HCEC 1CT (cell line): Measurements from ENCODE around the gene TESPA1.
"Not testable (repeated sequence)": the region's sequence is repeated elsewhere in the genome, so short reads cannot be mapped to it uniquely, and the experiment has no call there.

Experiments used
- DNase-seq: peaks from one replicate; pipeline ENCODE4 v3.0.0-alpha.2; 2017

TESPA1 gene

DNA sequence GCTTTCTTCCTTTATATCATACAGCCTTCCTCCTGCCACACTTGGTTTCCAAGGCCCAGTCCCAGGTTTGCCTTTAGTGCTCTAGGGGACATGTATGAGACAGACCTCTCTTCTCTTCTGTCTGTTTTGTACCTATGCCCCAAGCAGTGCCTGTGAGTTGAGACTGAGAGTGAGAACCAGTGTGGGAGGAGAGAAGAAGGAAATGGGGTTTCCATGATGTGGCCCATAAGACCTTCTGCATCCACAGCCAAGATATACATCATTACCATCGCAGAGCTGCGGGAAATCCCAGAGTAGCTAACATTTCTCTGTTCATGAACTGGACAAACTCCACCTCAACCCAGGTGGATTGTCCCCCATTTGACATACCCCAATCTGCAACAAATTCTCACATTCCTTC, 2.8 kb downstream of the TESPA1 start:
- DNase-seq = no peak

DNA sequence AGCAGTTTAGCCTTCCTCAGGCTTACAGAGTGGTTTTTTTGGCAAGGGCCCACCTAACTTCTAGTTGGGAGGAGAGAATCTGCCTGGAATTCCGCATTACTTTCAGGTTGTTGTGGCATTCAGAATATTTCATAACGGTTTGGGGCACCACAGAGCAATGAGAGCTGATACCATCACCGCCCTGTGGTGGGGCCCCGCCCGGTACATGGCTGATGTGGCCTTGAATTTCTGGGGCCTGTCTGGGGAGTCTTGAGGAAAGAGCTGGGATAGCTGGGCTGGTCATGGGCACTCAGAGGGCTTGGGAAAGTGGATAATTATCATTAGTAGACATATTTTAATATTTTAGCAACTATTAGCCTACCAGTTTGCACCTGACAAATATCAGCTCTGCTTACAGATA, 4.2 kb downstream of the TESPA1 start:
- no peak for DNase-seq

DNA sequence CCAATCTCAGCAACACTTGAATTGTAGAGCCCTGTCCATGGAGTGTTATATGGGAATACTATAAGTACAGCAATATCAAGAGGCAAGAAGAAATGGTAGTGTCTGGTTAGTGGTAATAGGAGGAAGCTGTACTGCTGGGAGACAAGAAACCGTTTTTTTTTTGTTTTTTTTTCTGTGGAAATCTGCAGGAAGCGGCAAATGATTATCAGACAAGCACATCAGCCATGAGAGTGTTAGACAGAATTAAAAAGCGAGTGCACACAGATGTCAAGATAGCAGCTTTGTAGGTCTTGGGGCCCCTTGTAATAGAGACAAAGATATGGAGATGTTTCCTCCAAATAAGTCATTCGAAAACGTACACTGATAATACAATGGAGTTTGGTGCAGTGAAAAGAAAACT, 6.7 kb downstream of the TESPA1 start:
- no peak for DNase-seq

DNA sequence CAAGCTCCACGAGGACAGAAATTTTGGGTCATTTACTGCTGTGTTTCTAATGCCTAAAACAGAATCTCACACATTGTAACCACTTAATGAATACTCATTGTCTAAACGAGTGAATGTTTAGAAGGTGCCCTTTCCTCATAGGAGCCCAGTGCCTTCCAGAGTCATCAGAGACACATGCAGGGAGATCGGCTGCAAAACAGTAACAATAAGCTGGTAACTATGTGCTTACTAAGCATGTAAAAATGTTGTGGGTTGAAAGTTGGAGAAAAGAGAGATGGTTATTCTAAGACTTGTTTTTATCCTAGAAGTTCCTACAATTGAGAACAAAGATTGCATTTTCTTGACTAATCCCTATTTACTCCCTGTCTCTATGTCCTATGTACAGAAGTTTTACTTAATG, 7.4 kb downstream of the TESPA1 start:
- DNase-seq = peak; percentile 65

DNA sequence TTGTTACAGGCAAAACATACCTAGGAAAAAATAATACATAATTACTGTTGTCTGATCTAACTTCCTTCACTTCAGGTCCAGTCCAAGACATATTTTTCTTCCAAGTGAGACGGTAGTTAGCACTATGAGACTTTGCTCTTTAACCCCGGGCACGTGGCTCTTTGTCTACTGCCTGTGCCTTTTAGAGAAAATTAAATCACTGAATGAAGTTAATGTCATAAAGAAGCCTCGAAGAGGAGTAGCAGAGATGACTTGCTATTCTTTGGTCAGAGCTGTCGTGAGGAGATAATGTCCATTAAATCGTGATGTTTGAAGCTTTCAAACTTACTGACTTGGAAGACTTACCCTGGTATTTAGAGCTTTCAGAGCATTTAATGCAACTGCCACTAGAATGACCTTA, 8.7 kb downstream of the TESPA1 start:
- no peak for DNase-seq

DNA sequence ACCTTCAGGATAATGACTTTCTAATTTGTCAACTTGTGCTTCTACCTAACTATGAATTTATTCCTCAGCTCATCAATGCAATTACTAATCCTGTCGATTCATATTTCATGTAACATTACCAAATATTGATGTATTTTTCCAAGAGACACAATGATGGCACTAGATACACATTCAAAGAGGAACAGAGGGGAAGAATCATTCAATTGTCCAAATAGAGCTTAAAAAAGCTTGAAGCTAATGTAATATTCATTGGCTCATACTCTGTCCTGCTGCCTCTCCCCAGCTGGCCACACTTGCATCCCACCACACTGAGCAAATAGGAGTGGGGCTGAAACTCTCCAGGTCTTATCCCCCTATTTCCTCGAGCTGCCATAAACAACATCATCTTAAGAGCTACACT, 9.3 kb downstream of the TESPA1 start:
- DNase-seq = no peak

DNA sequence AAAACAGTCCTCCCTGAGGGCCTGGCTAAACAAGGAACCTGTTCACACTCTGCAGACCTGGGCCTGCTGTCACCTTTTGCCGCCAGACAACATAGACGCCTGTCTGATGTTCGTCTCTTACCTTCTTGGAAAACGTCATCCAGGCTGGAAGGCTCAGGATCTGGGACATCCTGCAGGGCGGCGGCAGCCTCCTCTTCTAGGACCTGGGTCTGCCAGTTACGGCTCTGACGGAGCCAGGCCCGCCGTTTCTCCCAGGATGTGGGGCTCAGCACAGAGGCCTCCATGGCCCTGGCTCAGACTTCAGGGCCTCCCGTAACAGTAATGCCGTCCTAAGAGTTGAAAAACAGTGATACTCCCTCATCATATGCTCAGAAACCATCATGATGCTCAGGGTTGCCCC, 10.3 kb downstream of the TESPA1 start:
- DNase-seq = no peak

DNA sequence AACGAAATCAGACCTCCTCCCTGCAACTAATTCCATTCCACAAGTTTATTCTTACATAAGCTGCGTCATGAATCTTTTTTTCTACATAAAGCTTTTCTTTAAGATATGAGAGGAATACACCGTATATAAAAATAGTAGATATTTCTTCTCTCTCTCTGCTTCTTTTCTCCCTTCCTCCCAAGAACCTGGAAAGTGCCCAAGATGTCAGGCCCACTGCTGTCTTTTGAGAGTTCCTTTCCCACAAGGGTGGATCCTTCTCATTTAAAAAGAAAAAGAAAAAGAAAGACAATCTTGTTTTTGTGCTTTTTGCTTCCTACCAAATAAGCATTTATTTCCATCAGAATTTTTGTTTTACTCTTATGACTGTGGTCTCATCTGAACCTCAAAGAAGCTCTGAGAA, 11.0 kb downstream of the TESPA1 start:
- DNase-seq = no peak

DNA sequence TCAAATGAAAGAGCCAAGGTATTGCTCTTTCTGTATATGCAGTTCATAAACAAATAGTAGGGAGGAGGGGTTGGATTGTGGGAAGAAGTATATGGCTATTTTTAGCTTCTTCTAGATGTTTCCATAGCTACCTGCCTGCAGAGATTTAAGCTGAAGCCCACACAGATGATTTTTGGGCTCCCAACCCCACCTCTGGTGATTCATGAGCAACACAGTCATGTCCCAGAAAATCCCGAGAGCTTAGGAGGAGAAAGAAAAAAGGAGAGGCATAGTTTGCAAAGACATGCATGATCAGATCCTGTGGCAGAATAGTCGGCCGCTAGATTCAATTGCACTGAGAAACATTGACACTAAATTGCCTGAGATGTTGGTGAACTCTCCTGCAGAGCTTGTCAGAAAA, 13.8 kb downstream of the TESPA1 start:
- DNase-seq = no peak

DNA sequence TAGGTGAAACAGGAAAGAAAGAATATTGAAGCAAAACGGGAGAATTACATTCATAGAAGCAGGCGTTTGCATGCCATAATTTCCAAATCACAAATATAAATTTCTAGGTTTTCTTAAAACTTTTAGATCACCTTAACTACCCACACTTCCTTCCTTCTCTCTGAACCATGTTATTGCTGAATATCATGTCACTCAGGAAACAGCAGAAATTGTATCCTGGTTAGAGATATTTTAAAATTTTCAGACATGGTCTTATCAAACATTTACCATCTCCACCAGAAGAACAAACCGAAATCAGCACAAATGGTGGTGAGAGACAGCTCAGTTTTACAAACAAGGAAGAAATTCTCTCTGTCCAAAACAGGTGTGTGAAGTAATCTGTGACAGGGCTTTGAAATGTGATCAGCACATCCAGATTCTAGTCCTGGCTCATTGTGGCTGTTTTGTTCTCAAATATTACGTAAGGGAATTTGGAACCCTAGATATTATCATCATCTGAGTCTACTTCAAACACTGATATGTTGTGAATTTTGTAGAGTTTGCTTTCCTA, 16.3 kb downstream of the TESPA1 start:
- no peak for DNase-seq

DNA sequence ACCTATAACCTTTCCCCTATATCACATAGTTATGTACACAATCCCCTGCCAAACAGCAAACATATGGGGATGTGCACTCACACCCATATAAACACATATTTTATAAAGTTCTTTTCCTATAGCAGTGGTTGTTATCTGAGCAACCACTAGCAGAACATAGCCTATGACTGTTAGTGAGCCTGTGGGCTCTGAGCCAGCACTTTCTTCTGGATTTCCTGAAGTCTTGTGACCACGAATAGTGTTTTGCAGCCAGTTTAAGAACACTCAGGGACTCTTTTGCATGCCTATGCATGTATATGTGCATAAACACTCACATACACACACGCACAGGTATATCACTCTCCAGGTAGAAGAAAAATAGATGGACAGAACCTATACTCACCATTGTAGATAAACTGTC, 17.1 kb downstream of the TESPA1 start:
- DNase-seq = peak; percentile 12

DNA sequence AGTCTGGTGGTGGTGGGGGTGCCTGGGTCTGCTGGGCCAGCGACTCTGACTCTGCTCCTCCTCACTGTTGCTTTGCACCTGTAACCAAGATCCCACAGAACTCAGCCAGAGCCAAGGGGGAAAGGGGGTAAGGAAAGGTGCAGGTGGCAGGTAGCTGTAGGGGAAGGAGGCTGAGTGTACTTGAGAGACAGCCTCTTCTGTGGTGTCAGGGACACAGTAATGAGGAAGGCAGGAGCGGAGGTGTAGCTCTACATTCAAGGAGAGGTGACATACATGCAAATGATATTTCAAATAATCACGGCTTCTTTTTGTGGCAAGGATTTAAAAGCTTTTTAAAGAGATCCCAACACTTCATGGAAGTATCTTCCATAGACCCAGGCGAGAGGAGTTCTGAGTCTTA, 23.4 kb downstream of the TESPA1 start:
- DNase-seq = no peak

DNA sequence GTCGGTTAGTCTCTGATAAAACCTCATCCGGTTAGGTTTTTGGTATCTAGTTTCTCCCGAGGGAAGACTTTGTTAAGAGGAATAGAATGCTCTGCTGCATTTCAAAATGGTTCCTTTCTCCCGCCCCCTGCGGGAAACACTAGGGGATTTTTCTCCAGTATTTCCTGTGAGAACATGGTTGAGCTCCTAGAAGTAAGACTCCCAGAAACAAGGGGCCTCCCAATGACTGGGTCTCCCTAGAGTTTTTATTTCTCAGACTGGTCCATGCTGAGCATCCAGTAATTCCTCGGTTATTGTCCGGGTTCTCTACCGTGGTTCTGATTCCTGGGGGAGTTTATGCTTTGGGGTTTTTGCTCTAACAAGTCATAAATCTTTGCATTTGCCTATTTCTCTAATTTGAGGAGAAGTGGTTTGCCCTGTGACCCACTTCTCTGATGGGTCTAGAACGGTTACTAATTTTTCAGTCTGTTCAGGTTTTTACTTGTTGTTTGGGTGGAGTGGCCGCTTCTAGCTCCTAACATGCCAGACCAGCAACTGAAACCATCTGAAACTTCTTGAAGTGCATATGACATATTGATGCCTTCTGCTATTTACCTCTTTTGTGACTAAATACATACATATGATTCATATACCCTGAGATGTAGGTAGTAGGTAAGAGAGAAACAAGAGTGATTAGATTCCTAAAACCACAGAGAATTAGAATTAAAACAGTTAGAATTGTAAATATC, 25.1 kb downstream of the TESPA1 start:
- DNase-seq = no peak

DNA sequence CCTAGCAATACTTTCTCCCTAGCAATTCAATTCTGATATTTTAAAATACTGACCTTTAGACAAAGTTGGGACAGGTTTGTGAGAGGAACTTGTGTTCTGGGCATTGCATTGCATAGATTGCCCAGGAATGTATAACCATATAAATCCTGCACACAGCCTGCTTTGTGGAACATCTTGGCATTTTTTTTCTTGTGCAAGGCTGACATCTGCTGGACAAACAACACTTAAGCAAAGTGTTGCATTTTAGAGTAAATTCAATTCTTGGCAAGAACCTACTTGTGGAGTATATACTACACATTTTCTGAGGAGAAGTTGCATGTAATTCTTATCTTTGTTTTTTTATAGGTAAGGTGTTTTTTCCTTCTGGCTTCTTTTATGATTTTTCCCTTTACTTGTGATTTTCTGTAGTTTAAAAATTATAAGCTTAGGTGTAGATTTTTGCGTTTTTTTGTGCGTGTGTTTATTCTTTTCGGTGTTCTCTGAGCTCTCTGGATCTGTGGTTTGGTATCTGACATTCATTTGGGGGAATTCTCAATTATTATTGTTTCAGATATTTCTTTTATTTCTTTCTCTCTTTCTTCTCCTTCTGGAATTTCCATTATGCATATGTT, 26.4 kb downstream of the TESPA1 start:
- DNase-seq = peak; percentile 43

DNA sequence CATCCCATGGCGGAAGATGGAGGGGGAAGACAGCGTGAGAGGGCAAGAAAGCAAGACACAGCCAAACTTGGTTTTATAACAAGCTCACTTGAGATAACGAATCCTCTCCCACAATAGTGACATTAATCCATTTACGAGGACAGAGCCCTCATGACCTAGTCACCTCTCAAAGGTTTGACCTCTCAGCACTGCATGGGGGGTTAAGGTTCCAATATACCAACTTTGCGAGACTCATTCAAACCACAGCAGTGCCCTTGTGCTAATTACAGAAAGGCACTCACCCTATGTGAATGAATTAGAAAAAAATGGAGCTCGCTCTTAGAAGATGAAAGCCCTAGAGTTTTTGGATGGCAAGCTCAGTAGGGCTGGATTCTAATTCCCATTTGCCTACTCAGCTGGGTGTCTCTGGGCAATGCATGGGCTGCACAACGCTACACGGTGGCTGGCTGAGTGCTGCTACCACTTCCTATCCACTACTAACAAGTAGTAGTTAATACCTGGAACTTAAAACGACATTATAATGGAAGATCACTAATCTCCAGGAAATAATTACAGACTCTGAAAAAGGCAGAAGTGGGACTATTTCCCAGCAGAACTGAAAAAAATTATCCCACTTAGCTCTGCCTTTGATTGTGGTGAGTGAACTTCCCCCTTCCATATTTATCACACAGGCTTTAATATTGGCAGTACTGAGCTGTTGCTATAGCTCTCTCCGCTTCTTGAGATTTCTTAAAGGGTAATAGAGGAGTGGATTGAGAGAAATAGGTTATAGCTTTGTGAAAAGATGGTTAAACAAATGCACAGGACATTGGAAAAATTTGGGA, 27.5 kb downstream of the TESPA1 start:
- DNase-seq = no peak

DNA sequence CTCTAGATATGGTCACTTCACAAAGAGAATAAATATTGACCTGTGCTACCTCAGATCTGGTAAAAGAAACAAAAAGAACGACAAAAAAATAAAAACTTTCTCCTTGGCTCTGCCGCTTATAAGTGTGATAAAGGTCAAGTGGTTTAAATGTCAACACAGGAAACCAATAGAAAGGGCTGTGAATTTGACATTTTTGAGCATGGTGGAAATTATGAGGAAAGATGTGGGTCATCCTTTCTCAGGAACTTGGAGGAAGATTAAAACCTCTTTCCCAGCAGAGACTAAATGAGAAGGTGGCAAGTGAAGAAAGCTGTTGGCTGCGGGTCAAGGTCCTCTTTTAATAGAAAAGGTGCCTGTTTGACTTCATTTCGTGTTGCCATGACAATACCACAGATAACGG, 28.2 kb downstream of the TESPA1 start:
- DNase-seq = no peak

DNA sequence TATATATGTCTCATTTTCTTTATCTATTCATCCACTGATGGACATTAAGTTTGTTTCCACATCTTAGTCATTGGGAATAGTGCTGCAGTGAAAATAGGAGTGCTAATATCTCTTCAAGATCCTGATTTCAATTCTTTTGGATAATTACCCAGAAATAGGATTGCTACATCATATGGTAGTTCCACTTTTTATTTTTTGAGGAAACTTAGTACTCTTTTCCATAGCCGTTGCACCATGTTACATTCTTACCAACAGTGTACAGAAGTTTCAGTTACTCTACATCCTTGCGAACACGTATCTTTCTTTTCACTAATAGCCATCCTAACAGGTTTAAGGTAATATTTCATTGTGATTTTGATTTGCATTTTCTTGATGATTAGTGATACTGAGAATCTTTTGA, 29.8 kb downstream of the TESPA1 start:
- no peak for DNase-seq

DNA sequence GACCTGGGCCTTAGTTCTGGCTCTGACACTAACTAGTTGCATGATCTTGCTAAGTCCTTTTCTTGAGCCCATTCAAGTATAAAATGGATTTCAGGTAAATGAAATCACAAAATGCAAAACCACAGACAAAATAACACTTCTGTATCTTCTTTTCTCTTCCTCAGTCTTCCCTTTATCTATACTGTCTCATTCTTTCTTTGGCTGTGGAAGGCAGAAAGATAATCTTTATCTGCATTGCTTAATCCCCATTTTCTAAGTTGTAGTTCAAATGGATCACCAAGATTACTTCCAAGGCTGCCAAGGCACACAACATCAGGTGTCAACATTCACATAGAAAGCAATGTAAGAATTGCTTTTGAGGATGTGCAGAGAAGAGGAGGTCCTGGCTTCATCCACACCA, 30.3 kb downstream of the TESPA1 start:
- DNase-seq = no peak

DNA sequence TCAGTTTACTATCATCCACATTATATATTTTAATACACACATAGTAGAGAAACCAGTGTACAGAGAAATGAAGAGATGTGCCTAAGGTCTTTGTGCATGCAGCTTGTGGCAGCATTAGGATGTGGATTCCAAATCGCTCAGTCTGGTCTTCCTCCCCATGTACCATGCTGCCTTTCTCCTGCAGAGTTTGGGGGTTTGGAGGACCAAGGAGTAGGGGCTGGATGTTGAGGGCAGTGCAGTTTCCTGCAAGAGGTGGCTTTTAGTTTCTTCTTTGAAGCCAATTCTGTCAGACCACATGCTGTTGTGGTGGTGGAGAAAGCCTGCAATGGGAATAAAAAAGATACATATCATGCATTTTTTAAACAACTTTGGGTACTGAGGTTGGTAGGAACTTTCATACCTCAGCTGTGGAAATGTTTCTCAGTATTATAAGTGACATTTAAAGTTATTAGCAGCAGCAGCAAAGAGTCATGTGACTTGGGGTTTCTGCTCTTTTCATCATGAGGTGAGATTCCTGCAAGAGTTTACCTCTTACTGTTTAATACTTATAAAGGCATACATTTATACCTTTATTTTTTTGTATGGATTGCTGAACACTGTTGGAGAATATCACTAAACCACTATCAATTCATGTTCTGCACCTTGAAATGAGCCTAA, 34.4 kb downstream of the TESPA1 start:
- DNase-seq = no peak

DNA sequence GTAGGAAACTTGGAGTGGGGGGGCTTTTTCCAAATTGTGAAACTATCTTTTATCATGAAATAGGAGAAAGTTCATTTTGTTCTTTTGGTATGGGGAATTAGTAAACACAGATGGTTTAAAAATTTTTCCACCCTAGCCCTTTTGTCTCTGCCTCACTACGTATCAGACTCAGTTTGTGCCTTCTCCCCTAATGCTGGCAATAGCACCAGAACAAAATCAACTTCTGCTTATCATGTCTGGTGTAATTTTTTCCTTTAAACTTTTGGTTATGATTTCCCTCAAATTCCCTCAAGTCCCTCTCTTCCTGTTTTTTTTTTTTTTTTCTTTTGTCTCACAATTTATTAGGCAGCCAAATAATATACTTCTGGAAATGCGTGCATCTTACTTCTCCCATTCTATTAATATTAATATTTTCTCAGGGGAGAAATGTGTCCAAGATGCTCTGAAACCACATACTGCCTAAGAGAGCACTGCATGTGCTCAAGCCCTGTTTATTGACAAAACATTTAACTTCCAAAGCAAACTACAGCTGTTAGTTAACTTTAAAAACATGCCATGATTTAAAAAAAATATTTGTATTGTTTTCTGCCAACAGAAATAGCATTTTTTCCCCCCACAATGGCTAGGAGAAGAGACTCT, 35.4 kb downstream of the TESPA1 start:
- DNase-seq = no peak

DNA sequence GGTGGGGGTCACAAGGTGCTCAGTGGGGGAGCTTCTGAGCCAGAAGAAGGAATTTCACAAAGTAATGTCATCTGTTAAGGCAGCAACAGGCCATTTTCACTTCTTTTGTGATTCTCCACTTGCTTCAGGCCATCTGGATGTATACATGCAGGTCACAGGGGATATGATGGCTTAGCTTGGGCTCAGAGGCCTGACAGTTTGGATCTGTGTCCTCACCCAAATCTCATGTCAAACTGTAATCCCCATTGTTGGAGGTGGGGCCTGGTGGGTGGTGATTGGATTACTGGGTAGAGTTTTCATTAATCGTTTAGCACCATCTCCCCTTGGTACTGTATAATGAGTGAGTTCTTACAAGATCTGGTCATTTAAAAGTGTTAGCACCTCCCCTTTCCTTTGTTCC, 36.4 kb downstream of the TESPA1 start:
- DNase-seq = no peak

DNA sequence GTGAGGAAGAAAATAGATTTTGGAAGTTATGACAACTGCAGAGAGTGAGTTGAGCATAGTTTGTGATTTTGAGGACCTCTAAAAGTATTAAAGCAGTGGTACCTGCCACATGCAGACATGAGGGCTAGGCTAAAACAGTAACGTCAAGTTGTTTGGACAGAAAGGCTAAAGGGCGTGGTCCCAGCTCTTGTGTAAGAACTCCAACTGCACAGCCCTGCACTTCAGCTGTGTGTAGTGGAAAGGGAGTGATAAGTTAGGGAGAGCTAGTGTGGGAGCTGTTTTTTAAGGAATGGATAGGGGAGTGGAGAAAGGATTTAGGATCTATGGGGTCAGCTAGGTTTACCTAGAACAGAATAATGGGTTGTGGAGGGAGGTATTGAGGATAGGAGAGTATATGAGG, 39.5 kb downstream of the TESPA1 start:
- no peak for DNase-seq

DNA sequence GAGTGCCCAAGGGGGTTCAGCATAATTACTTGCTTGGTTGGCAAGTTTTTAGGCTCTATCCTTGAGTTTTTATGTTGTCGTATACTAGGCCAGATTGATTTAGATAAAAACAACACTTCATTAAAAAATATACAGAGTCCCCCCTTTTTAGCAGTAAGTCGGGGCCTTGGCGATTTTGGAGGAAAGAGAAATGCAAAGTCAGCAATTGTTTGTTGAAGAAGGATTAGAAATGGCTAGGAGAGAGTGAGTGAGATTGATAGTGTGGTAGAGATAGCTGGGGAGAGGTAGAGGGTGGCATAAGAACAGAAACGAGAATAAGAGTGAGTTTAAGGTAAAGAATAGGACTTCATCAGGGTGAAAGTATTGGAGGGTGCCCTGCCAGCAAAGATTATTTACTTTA, 41.3 kb downstream of the TESPA1 start:
- DNase-seq = not testable (repeated sequence)
